Ovary (tissue), 9 donors: ENCODE data around the gene ROR2. TPM values are rescaled to one million over a fixed set of nuclear protein-coding genes. Genes with fewer than 3 reads are reported as not detected.

Experiments used
- DNase-seq, 5 donors: peaks; one replicate each; pipeline ENCODE4 v3.0.0-alpha.2; 2019 to 2020
- H3K27ac ChIP-seq, 2 donors: fragments of 200-600 bp; one replicate each; pipeline versions ENCODE4 v1.5.1 to v1.8.0; 2019 to 2022
- H3K27me3 ChIP-seq: fragments of 200-600 bp; one replicate; pipeline ENCODE4 v1.8.0; 2022
- H3K36me3 ChIP-seq: fragments of 200-600 bp; sonication (generic); one replicate; pipeline ENCODE4 v1.5.1; 2019
- H3K4me1 ChIP-seq: one replicate; pipeline ENCODE4 v1.8.1; 2013; ENCODE audit warnings: mild to moderate bottlenecking, moderate library complexity; ENCODE audit not compliant: insufficient read depth
- H3K4me3 ChIP-seq: fragments of 200-600 bp; sonication (generic); one replicate; pipeline ENCODE4 v1.5.1; 2017
- H3K9me3 ChIP-seq, 2 donors: fragments of 200-600 bp in 1 of 2; sonication (generic) in 1 of 2; one replicate each; pipeline versions ENCODE4 v1.5.1 to v1.8.1; 2013 to 2019; ENCODE audit warnings: mild to moderate bottlenecking in 1 of 2, moderate library complexity in 1 of 2
- EP300 ChIP-seq: sonication (generic); formaldehyde crosslinking; IDR thresholded peaks from one replicate; pipeline ENCODE4 v1.6.1; 2017; ENCODE audit warnings: antibody characterized with exemption
- POLR2A ChIP-seq: fragments of 450-650 bp; IDR thresholded peaks from one replicate; pipeline ENCODE4 v1.6.1; 2017; ENCODE audit warnings: antibody characterized with exemption, mild to moderate bottlenecking, moderate library complexity
- WGBS, 3 donors: extraction: QIAGEN DNeasy Blood & Tissue Kit in 1 of 3; methylation state at CpG; one replicate each; pipeline versions ENCODE4 v1.1.5 to v1.1.7; 2013 to 2017; 5-methylcytosine and 5-hydroxymethylcytosine counted together
- intact Hi-C, 4 donors: fragments of 100-400 bp; cut with DNase I; formaldehyde crosslinking; loops; one replicate each; pipeline versions ENCODE4 v1.11.0 to v1.15.1; 2022 to 2023
- polyA plus RNA-seq, 2 donors: library from polyadenylated mRNA; stranded (reverse); fragments of 200-250 nt in 1 of 2; fragments of 350-450 nt in 1 of 2; fragmentation: Illumina TruSeq in 1 of 2; extraction: RNeasy Lipid Tissue Mini Kit (QIAGEN cat#74804) in 1 of 2; gene quantifications; one replicate each; pipeline ENCODE4 v1.2.3, GENCODE V29; 2013 to 2014
- total RNA-seq, 7 donors: library from RNA; depleted of rRNA in 2 of 7; stranded (reverse); fragments of >200 nt in 2 of 7; fragmentation: NEBNext Ultra II Directional in 3 of 7; extraction: Animal tissue kit (Norgen Biotek cat#: 25700) in 3 of 7; gene quantifications; one replicate each; pipeline versions ENCODE4 v1.1.0 to v1.2.4, GENCODE V29; 2016 to 2023
- TF ChIP-seq, protein P1 (sequence below), 3 donors: fragments of 450-650 bp in 2 of 3; fragments of 200-600 bp in 1 of 3; IDR thresholded peaks; one replicate each; pipeline versions ENCODE4 v1.5.1 to v1.8.0; 2016 to 2022; ENCODE audit warnings: antibody characterized with exemption in 3 of 3, mild to moderate bottlenecking in 1 of 3
- donor health status: DM: no; HTN: no; CAD: no; lungs with moderate emphysema.
- donor health status: DM: no; HTN: no; CAD: no.
- donor health status: Bipolar disorder and iron deficiency.
- donor health status: DM: yes; HTN: yes; CAD: no.
- donor health status: DM: no; HTN: no; CAD: no.
- donor health status: DM: yes; HTN: yes; CAD: no.

The ROR2 gene
- total and polyA plus RNA-seq, 9 donors: 11.4 to 35.5 (median 27.7) TPM

- no peak overlapping the region for H3K4me3 ChIP-seq
- H3K27me3 ChIP-seq: no peaks in the 10 kb centered on the region
- H3K9me3 ChIP-seq: no peaks in the 10 kb centered on the region
- no peaks in the 10 kb centered on the region for H3K36me3 ChIP-seq
- H3K27ac ChIP-seq: no peak overlapping the region
- H3K4me1 ChIP-seq: no peaks in the 10 kb centered on the region
- intact Hi-C loops: loop anchor here in 2 of 4 donors (5.0 kb wide), 2 partner anchors 766 to 771 kb away; no protein-coding TSS in a partner anchor
- TF ChIP-seq, protein P1, sequence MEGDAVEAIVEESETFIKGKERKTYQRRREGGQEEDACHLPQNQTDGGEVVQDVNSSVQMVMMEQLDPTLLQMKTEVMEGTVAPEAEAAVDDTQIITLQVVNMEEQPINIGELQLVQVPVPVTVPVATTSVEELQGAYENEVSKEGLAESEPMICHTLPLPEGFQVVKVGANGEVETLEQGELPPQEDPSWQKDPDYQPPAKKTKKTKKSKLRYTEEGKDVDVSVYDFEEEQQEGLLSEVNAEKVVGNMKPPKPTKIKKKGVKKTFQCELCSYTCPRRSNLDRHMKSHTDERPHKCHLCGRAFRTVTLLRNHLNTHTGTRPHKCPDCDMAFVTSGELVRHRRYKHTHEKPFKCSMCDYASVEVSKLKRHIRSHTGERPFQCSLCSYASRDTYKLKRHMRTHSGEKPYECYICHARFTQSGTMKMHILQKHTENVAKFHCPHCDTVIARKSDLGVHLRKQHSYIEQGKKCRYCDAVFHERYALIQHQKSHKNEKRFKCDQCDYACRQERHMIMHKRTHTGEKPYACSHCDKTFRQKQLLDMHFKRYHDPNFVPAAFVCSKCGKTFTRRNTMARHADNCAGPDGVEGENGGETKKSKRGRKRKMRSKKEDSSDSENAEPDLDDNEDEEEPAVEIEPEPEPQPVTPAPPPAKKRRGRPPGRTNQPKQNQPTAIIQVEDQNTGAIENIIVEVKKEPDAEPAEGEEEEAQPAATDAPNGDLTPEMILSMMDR (IDR thresholded peaks at IDR 0.05): no peak
- TF ChIP-seq EP300: no peak
- no peak for TF ChIP-seq POLR2A
- WGBS, 3 donors: 66 to 88% (median 84%) methylated on average over 1 of the region's 1 CpG
- DNase-seq: no peak
Observed at GRCh38 chr9:91683269-91683668, 266.8 kb downstream of the ROR2 start.

- TF ChIP-seq, protein P1 (IDR thresholded peaks at IDR 0.05): no peak
- TF ChIP-seq EP300: no peak
- no peak for TF ChIP-seq POLR2A
- Histone ChIP-seq H3K27ac (no peak overlapping the region), H3K9me3 (no peaks in the 10 kb centered on the region), H3K4me3 (no peak overlapping the region), H3K36me3 (no peaks in the 10 kb centered on the region), H3K27me3 (no peaks in the 10 kb centered on the region), H3K4me1 (no peaks in the 10 kb centered on the region)
- 80 to 88% (median 86%) methylated on average over 6 of the region's 6 CpGs for WGBS, 3 donors
- no peak for DNase-seq
- intact Hi-C loops: loop anchor here in 2 of 4 donors (5.0 kb wide), 2 partner anchors 766 to 771 kb away; no protein-coding TSS in a partner anchor
Observed at GRCh38 chr9:91682806-91683205, 267.2 kb downstream of the ROR2 start.

GRCh38 chr9:91681461-91682305 is 268.3 kb downstream of the ROR2 start:
- H3K4me3 ChIP-seq: no peak overlapping the region

GRCh38 chr9:91680998-91681397 is 269.0 kb downstream of the ROR2 start:
- no peaks in the 10 kb centered on the region for H3K27me3 ChIP-seq
- 85 to 93% (median 88%) methylated on average over 14 to 15 of the region's 15 CpGs for WGBS, 3 donors
- intact Hi-C loops: loop anchor here in 2 of 4 donors (5.0 kb wide), 2 partner anchors 764 to 769 kb away; no protein-coding TSS in a partner anchor

More at GRCh38 chr9:91681461-91682305, 268.3 kb downstream of the ROR2 start:
- no peak overlapping the region for H3K27ac ChIP-seq
- intact Hi-C loops: loop anchor here in 2 of 4 donors (5.0 kb wide), 2 partner anchors 764 to 769 kb away; no protein-coding TSS in a partner anchor
- TF ChIP-seq POLR2A: no peak
- TF ChIP-seq, protein P1 (IDR thresholded peaks at IDR 0.05): peak; percentile 41 to 82 (median 71)
- no peak for TF ChIP-seq EP300
- 25 to 31% (median 27%) methylated on average over 43 of the region's 43 CpGs for WGBS, 3 donors
- no peaks in the 10 kb centered on the region for H3K9me3 ChIP-seq
- no peaks in the 10 kb centered on the region for H3K4me1 ChIP-seq
- H3K27me3 ChIP-seq: no peaks in the 10 kb centered on the region
- H3K36me3 ChIP-seq: no peaks in the 10 kb centered on the region
- DNase-seq: peak; percentile 66 to 87 (median 77)

More at GRCh38 chr9:91680998-91681397, 269.0 kb downstream of the ROR2 start:
- Histone ChIP-seq H3K4me1 (no peaks in the 10 kb centered on the region), H3K9me3 (no peaks in the 10 kb centered on the region), H3K27ac (no peak overlapping the region), H3K4me3 (no peak overlapping the region), H3K36me3 (no peaks in the 10 kb centered on the region)
- DNase-seq: no peak
- TF ChIP-seq EP300 (no peak), POLR2A (no peak)
- TF ChIP-seq, protein P1 (IDR thresholded peaks at IDR 0.05): no peak
